Raji (cell line): Measurements from ENCODE around the gene PPEF1.

Source experiments
- POLR2A ChIP-seq: IDR thresholded peaks from 2 replicates; pipeline ENCODE4 v1.6.1; 2011; ENCODE audit warnings: low read depth, low read length, control low read depth; ENCODE audit not compliant: insufficient read depth

Gene PPEF1

GRCh38 chrX:18691431-18691830 is 16.0 kb upstream of the PPEF1 start:
- no peak for TF ChIP-seq POLR2A

GRCh38 chrX:18692541-18692940 is 14.9 kb upstream of the PPEF1 start:
- TF ChIP-seq POLR2A = no peak

GRCh38 chrX:18696653-18697052 is 10.8 kb upstream of the PPEF1 start:
- no peak for TF ChIP-seq POLR2A

GRCh38 chrX:18698737-18699650 is 8.5 kb upstream of the PPEF1 start:
- TF ChIP-seq POLR2A = no peak

- no peak for TF ChIP-seq POLR2A
Observed at GRCh38 chrX:18701621-18702361, 5.7 kb upstream of the PPEF1 start.

- no peak for TF ChIP-seq POLR2A
Observed at GRCh38 chrX:18702362-18703195, 4.9 kb upstream of the PPEF1 start.

- TF ChIP-seq POLR2A = no peak
Observed at GRCh38 chrX:18709833-18710232, 2.4 kb downstream of the PPEF1 start.

- no peak for TF ChIP-seq POLR2A
Observed at GRCh38 chrX:18714910-18715309, 7.5 kb downstream of the PPEF1 start.

- no peak for TF ChIP-seq POLR2A
Observed at GRCh38 chrX:18719852-18720251, 12.4 kb downstream of the PPEF1 start.

GRCh38 chrX:18721683-18722499 is 14.4 kb downstream of the PPEF1 start:
- TF ChIP-seq POLR2A = no peak

GRCh38 chrX:18722500-18723071 is 15.1 kb downstream of the PPEF1 start:
- no peak for TF ChIP-seq POLR2A

GRCh38 chrX:18725310-18725943 is 18.0 kb downstream of the PPEF1 start:
- no peak for TF ChIP-seq POLR2A

GRCh38 chrX:18733287-18733686 is 25.8 kb downstream of the PPEF1 start:
- TF ChIP-seq POLR2A = no peak

- TF ChIP-seq POLR2A = no peak
Observed at GRCh38 chrX:18748499-18748898, 41.1 kb downstream of the PPEF1 start.
